ENCODE measurements around the gene EXD3.

The EXD3 gene

GRCh38 chr9:137325799-137326198 lies 97.2 kb downstream of the EXD3 start:
- Histone ChIP-seq H3K27me3 (peaks cover 5% of the 10 kb centered on the region), H3K27ac (no peak overlapping the region)
- TF ChIP-seq, protein P1, sequence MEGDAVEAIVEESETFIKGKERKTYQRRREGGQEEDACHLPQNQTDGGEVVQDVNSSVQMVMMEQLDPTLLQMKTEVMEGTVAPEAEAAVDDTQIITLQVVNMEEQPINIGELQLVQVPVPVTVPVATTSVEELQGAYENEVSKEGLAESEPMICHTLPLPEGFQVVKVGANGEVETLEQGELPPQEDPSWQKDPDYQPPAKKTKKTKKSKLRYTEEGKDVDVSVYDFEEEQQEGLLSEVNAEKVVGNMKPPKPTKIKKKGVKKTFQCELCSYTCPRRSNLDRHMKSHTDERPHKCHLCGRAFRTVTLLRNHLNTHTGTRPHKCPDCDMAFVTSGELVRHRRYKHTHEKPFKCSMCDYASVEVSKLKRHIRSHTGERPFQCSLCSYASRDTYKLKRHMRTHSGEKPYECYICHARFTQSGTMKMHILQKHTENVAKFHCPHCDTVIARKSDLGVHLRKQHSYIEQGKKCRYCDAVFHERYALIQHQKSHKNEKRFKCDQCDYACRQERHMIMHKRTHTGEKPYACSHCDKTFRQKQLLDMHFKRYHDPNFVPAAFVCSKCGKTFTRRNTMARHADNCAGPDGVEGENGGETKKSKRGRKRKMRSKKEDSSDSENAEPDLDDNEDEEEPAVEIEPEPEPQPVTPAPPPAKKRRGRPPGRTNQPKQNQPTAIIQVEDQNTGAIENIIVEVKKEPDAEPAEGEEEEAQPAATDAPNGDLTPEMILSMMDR (IDR thresholded peaks at IDR 0.05) = no peak

DNA sequence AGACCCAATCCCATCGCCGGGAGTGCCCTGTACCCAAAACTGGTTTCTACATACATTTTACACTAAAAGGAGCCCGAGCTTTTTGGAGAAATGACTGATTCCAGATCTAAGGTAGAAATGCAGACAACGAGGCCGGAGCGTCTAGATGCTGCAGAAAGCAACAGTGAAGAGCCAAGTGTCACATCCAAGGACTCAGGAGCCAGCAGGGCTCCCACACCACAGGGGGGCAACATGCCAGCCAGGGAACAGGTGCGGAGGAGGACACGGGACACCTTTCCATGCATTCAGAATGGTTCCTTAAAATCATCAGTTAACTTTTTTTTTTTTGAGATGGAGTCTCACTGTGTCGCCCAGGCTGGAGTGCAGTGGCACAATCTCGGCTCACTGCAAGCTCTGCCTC lies 97.8 kb downstream of the EXD3 start:
- H3K27ac ChIP-seq = no peak overlapping the region
- H3K4me3 ChIP-seq (ENCODE audit: low read depth in 1 of 2, low read length in 1 of 2) = no peak overlapping the region
- H3K27me3 ChIP-seq = peaks cover 12% of the 10 kb centered on the region
- TF ChIP-seq, protein P1 (IDR thresholded peaks at IDR 0.05) = no peak
- peaks cover 0 to 13% of the 10 kb centered on the region in 2 experiments for H3K4me1 ChIP-seq (ENCODE audit: control insufficient read depth in 1 of 2, insufficient read depth in 1 of 2, low read depth in 1 of 2, low read length in 1 of 2)
- H3K36me3 ChIP-seq = no peaks in the 10 kb centered on the region
- H3K9me3 ChIP-seq = no peaks in the 10 kb centered on the region

More at GRCh38 chr9:137325799-137326198, 97.2 kb downstream of the EXD3 start:
- H3K4me1 ChIP-seq (ENCODE audit: control insufficient read depth in 1 of 2, insufficient read depth in 1 of 2, low read depth in 1 of 2, low read length in 1 of 2) = peaks cover 0 to 6% of the 10 kb centered on the region in 2 experiments
- no peaks in the 10 kb centered on the region for H3K36me3 ChIP-seq
- no peaks in the 10 kb centered on the region for H3K9me3 ChIP-seq
- no peak overlapping the region for H3K4me3 ChIP-seq (ENCODE audit: low read depth in 1 of 2, low read length in 1 of 2)

- Histone ChIP-seq H3K4me3 (ENCODE audit: low read depth in 1 of 2, low read length in 1 of 2) (no peak overlapping the region), H3K27me3 (peaks cover 16% of the 10 kb centered on the region), H3K36me3 (no peaks in the 10 kb centered on the region), H3K27ac (no peak overlapping the region), H3K9me3 (no peaks in the 10 kb centered on the region), H3K4me1 (ENCODE audit: control insufficient read depth in 1 of 2, insufficient read depth in 1 of 2, low read depth in 1 of 2, low read length in 1 of 2) (peaks cover 0 to 13% of the 10 kb centered on the region in 2 experiments)
- TF ChIP-seq, protein P1 (IDR thresholded peaks at IDR 0.05) = no peak
Observed at GRCh38 chr9:137323531-137324331, 99.2 kb downstream of the EXD3 start.

- peaks cover 29% of the 10 kb centered on the region for H3K27me3 ChIP-seq
- no peak overlapping the region for H3K27ac ChIP-seq
Observed at GRCh38 chr9:137321726-137322361, 101.1 kb downstream of the EXD3 start.

DNA sequence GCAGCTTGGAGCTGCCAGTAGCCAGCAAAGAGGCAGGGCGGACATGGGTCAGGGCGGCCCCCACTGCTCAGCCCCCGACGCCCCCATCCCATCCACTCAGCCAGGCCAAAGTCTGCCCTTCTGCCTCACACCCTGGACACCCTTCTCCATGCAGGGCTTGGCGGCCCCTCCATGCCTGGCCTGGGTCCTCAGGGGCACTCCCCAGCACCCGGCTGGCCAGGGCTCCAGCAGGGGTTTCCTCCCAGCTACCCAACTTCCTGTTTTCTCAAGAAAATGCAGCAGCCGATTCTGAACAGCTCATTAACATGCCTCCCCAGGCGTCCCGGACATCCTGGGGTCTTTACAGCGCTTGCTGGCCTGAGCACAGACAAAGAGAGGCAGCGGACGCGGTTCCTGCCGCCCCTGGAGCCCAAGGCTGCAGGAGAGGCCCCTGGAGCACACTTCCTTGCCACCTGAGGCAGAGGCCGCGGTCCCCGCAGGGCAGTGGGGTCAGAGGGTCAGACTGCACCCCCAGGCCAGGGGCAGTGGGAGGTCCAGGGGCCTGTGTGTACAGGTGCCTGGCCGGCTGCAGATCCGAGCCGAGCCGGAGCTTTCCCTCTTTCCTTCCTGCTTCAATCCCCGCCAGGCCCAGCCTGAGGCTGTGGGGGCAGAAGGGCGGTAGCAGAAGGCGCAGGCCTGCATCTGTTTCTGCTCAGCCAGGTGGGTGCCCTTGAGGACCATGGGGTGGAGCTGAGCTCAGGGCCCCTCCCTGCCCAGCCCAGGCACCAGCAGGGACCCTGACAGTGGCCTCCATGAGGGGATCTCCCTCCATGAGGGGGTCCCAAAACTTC lies 102.2 kb downstream of the EXD3 start:
- TF ChIP-seq, protein P1 (IDR thresholded peaks at IDR 0.05) = no peak
- peaks cover 40% of the 10 kb centered on the region for H3K27me3 ChIP-seq
- H3K4me1 ChIP-seq (ENCODE audit: control insufficient read depth in 1 of 2, insufficient read depth in 1 of 2, low read depth in 1 of 2, low read length in 1 of 2) = peaks cover 0 to 7% of the 10 kb centered on the region in 2 experiments
- no peaks in the 10 kb centered on the region for H3K36me3 ChIP-seq
- no peak overlapping the region for H3K4me3 ChIP-seq (ENCODE audit: low read depth in 1 of 2, low read length in 1 of 2)
- H3K27ac ChIP-seq = no peak overlapping the region
- no peaks in the 10 kb centered on the region for H3K9me3 ChIP-seq

More at GRCh38 chr9:137321726-137322361, 101.1 kb downstream of the EXD3 start:
- H3K4me1 ChIP-seq (ENCODE audit: control insufficient read depth in 1 of 2, insufficient read depth in 1 of 2, low read depth in 1 of 2, low read length in 1 of 2) = peaks cover 0 to 13% of the 10 kb centered on the region in 2 experiments
- no peaks in the 10 kb centered on the region for H3K36me3 ChIP-seq
- H3K4me3 ChIP-seq (ENCODE audit: low read depth in 1 of 2, low read length in 1 of 2) = no peak overlapping the region
- H3K9me3 ChIP-seq = no peaks in the 10 kb centered on the region
- TF ChIP-seq, protein P1 (IDR thresholded peaks at IDR 0.05) = no peak

All from neutrophil (primary cell).